HepG2 (cell line): ENCODE data around the gene VSX1. TPM values are rescaled to one million over a fixed set of nuclear protein-coding genes. Genes with fewer than 3 reads are reported as not detected.

Experiments used
- DNMT1 ChIP-seq: sonication (generic); formaldehyde crosslinking; IDR thresholded peaks from 2 replicates; pipeline ENCODE4 v1.5.1; 2020; ENCODE audit warnings: mild to moderate bottlenecking, missing genetic modification reagents
- HNRNPK ChIP-seq: fragments of 200-400 bp; formaldehyde crosslinking; IDR thresholded peaks from 2 replicates; pipeline ENCODE4 v1.6.1; 2018; ENCODE audit warnings: low read length, low read depth, moderate library complexity, mild to moderate bottlenecking; ENCODE audit not compliant: poor library complexity, severe bottlenecking
- KLF6 ChIP-seq: IDR thresholded peaks from 2 replicates; pipeline ENCODE4 v1.8.0; 2016; ENCODE audit warnings: missing biosample characterization, missing genetic modification reagents
- KLF9 ChIP-seq: IDR thresholded peaks from 2 replicates; pipeline ENCODE4 v1.6.1; 2016; ENCODE audit warnings: low read depth
- NFYC ChIP-seq: IDR thresholded peaks from 2 replicates; pipeline ENCODE4 v1.6.1; 2016; ENCODE audit warnings: missing genetic modification reagents, missing compliant biosample characterization
- NPAS2 ChIP-seq: sonication (generic); formaldehyde crosslinking; IDR thresholded peaks from 2 replicates; pipeline ENCODE4 v1.8.0; 2022; ENCODE audit warnings: mild to moderate bottlenecking, missing genetic modification reagents, borderline replicate concordance
- PAF1 ChIP-seq: IDR thresholded peaks from 2 replicates; pipeline ENCODE4 v1.6.1; 2016; ENCODE audit warnings: missing genetic modification reagents, missing compliant biosample characterization
- SIN3B ChIP-seq: fragments of 150-350 bp; IDR thresholded peaks from 2 replicates; pipeline ENCODE4 v1.6.1; 2014; ENCODE audit warnings: low read length
- SRSF9 ChIP-seq: fragments of 200-400 bp; formaldehyde crosslinking; IDR thresholded peaks from 2 replicates; pipeline ENCODE4 v1.6.1; 2018; ENCODE audit warnings: borderline replicate concordance, mild to moderate bottlenecking, low read depth, low read length; ENCODE audit not compliant: insufficient read depth, poor library complexity, severe bottlenecking
- THYN1 ChIP-seq: sonication (generic); formaldehyde crosslinking; IDR thresholded peaks from 2 replicates; pipeline ENCODE4 v1.8.1; 2023; ENCODE audit warnings: low read depth, mild to moderate bottlenecking, moderate library complexity, missing genetic modification reagents, borderline replicate concordance
- ZFP36L1 ChIP-seq: sonication (generic); formaldehyde crosslinking; IDR thresholded peaks from 2 replicates; pipeline ENCODE4 v1.8.0; 2022; ENCODE audit warnings: mild to moderate bottlenecking, missing genetic modification reagents, moderate library complexity
- ZNF333 ChIP-seq: sonication (generic); formaldehyde crosslinking; IDR thresholded peaks from 2 replicates; pipeline ENCODE4 v1.4.0; 2020; ENCODE audit warnings: mild to moderate bottlenecking, missing genetic modification reagents, borderline replicate concordance
- ZNF543 ChIP-seq: sonication (generic); formaldehyde crosslinking; IDR thresholded peaks from 2 replicates; pipeline ENCODE4 v1.4.0; 2020; ENCODE audit warnings: mild to moderate bottlenecking, missing genetic modification reagents
- ZNF558 ChIP-seq: sonication (generic); formaldehyde crosslinking; IDR thresholded peaks from 2 replicates; pipeline ENCODE4 v1.9.0; 2022; ENCODE audit warnings: mild to moderate bottlenecking, missing genetic modification reagents, borderline replicate concordance
- ZNF563 ChIP-seq: sonication (generic); formaldehyde crosslinking; IDR thresholded peaks from 2 replicates; pipeline ENCODE4 v1.8.0; 2022; ENCODE audit warnings: mild to moderate bottlenecking, moderate library complexity, missing genetic modification reagents
- ZNF704 ChIP-seq: sonication (generic); formaldehyde crosslinking; IDR thresholded peaks from 2 replicates; pipeline ENCODE4 v1.8.1; 2023; ENCODE audit warnings: mild to moderate bottlenecking, inconsistent platforms, moderate library complexity, missing genetic modification reagents, borderline replicate concordance
- ZNF737 ChIP-seq: sonication (generic); formaldehyde crosslinking; IDR thresholded peaks from 2 replicates; pipeline ENCODE4 v1.5.0; 2020; ENCODE audit warnings: missing genetic modification reagents, mild to moderate bottlenecking, borderline replicate concordance
- ZNF776 ChIP-seq: sonication (generic); formaldehyde crosslinking; IDR thresholded peaks from 2 replicates; pipeline ENCODE4 v1.4.0; 2020; ENCODE audit warnings: mild to moderate bottlenecking, missing genetic modification reagents
- ZNF782 ChIP-seq: sonication (generic); formaldehyde crosslinking; IDR thresholded peaks from 2 replicates; pipeline ENCODE4 v1.4.0; 2020; ENCODE audit warnings: missing genetic modification reagents, mild to moderate bottlenecking, borderline replicate concordance
- polyA plus RNA-seq, 8 experiments: library from polyadenylated mRNA; depleted of rRNA in 3 of 8; stranded (reverse) in 7 of 8; unstranded in 1 of 8; fragments of >200 nt; fragmentation: Illumina TruSeq in 4 of 8; extraction: Trizol in 4 of 8; gene quantifications; 2 replicates each; pipeline versions ENCODE4 v1.2.1 to v1.2.3, GENCODE V29; 2011 to 2016; ENCODE audit warnings: low read depth in 4 of 8, missing spikeins in 1 of 8, mixed read lengths in 1 of 8; ENCODE audit not compliant: insufficient read depth in 1 of 8
- total RNA-seq, 5 experiments: library from RNA; depleted of rRNA; stranded (reverse); fragments of >200 nt; fragmentation: Illumina TruSeq; extraction: Trizol; gene quantifications; 2 replicates each; pipeline ENCODE4 v1.2.3, GENCODE V29; 2016; ENCODE audit warnings: low read depth in 1 of 5
- TF ChIP-seq, protein P1 (sequence below), 2 experiments: IDR thresholded peaks; 2 replicates each; pipeline ENCODE4 v1.6.1; 2011 to 2012; ENCODE audit warnings: low read length in 2 of 2, borderline replicate concordance in 1 of 2, low read depth in 1 of 2, mild to moderate bottlenecking in 1 of 2, moderate library complexity in 1 of 2
- TF ChIP-seq, protein P2 (sequence below): sonication (generic); formaldehyde crosslinking; IDR thresholded peaks from 2 replicates; pipeline ENCODE4 v1.4.0; 2020; ENCODE audit warnings: low read depth, missing genetic modification reagents

Gene VSX1
- total and polyA plus RNA-seq, 2 of the 13 experiments (the other 11 are each of a cell fraction or from before 2014, with no cell fraction given), result 0.04 TPM; not detected in 1

DNA sequence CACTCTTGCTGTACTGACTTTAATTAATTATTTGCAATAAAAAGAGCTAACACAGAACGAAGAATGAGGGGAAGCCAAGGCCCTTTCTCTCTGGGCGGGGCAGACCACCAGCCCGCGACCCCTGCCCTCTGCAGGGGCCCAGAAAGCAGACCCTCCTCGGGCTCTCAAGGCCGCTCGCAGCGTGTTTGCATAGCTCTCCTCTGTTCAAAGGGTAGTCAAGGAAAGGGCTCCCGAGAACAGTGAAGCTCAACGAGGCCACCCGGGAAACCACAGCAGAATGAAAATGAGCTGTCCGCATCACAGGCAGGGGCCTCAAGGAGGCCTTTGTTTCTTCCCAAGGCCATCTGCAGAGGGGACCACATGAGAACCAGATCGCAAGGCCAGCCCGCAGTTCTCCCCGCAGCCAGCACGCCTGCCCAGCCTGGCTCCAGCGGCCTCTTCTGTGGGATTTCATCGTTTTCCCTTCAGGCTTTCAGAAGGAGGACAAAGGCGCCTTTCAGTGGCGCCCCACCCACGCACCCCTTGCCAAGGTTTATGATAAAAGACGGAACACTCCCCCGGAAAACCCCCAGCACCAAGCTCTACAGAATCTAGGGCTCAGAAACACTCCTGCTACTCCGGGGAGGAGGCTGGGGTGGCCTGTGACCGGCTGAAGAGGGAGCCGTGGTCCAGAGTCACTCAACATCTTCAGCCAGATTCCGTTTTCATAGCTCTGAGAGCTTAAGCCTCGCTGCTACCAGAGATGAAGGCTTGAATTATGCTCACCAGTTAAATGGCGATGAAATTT is 49.3 kb downstream of the VSX1 start (continued):
- TF ChIP-seq NPAS2 (CRISPR knock-in tag) (no peak; the same call in 1 of the 2 replicates), DNMT1 (CRISPR knock-in tag) (no peak), PAF1 (CRISPR knock-in tag) (no peak), ZNF782 (CRISPR knock-in tag) (no peak), ZNF776 (CRISPR knock-in tag) (no peak), SIN3B (no peak), KLF9 (CRISPR knock-in tag) (0 out of 2 replicates have a peak, but pooled peaks have one; percentile 24), ZFP36L1 (no peak), ZNF704 (0 out of 2 replicates have a peak, but pooled peaks have one; percentile 50), SRSF9 (no peak), ZNF563 (CRISPR knock-in tag) (no peak), NFYC (CRISPR knock-in tag) (no peak), ZNF543 (CRISPR knock-in tag) (no peak), HNRNPK (no peak), KLF6 (CRISPR knock-in tag) (0 out of 2 replicates have a peak, but pooled peaks have one; percentile 10), THYN1 (CRISPR knock-in tag) (no peak), ZNF333 (no peak), ZNF558 (CRISPR knock-in tag) (no peak), ZNF737 (CRISPR knock-in tag) (no peak)
- TF ChIP-seq, protein P1, sequence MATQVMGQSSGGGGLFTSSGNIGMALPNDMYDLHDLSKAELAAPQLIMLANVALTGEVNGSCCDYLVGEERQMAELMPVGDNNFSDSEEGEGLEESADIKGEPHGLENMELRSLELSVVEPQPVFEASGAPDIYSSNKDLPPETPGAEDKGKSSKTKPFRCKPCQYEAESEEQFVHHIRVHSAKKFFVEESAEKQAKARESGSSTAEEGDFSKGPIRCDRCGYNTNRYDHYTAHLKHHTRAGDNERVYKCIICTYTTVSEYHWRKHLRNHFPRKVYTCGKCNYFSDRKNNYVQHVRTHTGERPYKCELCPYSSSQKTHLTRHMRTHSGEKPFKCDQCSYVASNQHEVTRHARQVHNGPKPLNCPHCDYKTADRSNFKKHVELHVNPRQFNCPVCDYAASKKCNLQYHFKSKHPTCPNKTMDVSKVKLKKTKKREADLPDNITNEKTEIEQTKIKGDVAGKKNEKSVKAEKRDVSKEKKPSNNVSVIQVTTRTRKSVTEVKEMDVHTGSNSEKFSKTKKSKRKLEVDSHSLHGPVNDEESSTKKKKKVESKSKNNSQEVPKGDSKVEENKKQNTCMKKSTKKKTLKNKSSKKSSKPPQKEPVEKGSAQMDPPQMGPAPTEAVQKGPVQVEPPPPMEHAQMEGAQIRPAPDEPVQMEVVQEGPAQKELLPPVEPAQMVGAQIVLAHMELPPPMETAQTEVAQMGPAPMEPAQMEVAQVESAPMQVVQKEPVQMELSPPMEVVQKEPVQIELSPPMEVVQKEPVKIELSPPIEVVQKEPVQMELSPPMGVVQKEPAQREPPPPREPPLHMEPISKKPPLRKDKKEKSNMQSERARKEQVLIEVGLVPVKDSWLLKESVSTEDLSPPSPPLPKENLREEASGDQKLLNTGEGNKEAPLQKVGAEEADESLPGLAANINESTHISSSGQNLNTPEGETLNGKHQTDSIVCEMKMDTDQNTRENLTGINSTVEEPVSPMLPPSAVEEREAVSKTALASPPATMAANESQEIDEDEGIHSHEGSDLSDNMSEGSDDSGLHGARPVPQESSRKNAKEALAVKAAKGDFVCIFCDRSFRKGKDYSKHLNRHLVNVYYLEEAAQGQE (IDR thresholded peaks at IDR 0.05; ENCODE audit: borderline replicate concordance in 1 of 2, low read depth in 1 of 2, low read length in 2 of 2), result no peak
- TF ChIP-seq, protein P2, sequence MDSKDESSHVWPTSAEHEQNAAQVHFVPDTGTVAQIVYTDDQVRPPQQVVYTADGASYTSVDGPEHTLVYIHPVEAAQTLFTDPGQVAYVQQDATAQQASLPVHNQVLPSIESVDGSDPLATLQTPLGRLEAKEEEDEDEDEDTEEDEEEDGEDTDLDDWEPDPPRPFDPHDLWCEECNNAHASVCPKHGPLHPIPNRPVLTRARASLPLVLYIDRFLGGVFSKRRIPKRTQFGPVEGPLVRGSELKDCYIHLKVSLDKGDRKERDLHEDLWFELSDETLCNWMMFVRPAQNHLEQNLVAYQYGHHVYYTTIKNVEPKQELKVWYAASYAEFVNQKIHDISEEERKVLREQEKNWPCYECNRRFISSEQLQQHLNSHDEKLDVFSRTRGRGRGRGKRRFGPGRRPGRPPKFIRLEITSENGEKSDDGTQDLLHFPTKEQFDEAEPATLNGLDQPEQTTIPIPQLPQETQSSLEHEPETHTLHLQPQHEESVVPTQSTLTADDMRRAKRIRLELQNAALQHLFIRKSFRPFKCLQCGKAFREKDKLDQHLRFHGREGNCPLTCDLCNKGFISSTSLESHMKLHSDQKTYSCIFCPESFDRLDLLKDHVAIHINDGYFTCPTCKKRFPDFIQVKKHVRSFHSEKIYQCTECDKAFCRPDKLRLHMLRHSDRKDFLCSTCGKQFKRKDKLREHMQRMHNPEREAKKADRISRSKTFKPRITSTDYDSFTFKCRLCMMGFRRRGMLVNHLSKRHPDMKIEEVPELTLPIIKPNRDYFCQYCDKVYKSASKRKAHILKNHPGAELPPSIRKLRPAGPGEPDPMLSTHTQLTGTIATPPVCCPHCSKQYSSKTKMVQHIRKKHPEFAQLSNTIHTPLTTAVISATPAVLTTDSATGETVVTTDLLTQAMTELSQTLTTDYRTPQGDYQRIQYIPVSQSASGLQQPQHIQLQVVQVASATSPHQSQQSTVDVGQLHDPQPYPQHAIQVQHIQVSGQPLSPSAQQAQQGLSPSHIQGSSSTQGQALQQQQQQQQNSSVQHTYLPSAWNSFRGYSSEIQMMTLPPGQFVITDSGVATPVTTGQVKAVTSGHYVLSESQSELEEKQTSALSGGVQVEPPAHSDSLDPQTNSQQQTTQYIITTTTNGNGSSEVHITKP (CRISPR knock-in tag), result no peak
